OCI-LY1 (cell line): ENCODE data around the gene STK32B.

Source experiments
- H2AFZ ChIP-seq: fragments of 200-600 bp; sonication (generic), shearing (Covaris generic); 2 replicates; pipeline ENCODE4 v1.6.0; 2014; ENCODE audit warnings: antibody characterized with exemption, mild to moderate bottlenecking, low read length
- H3F3A ChIP-seq: fragments of 200-600 bp; sonication (generic), shearing (Covaris generic); 2 replicates; pipeline ENCODE4 v1.6.0; 2014; ENCODE audit warnings: mild to moderate bottlenecking, antibody characterized with exemption, low read length, moderate library complexity; ENCODE audit not compliant: insufficient read depth
- H3K27ac ChIP-seq: fragments of 200-600 bp; sonication (generic); 2 replicates; pipeline ENCODE4 v1.5.1; 2014; ENCODE audit warnings: low read length, mixed run types, mild to moderate bottlenecking, low read depth; ENCODE audit not compliant: poor library complexity, severe bottlenecking
- H3K27me3 ChIP-seq: fragments of 200-600 bp; sonication (generic); 2 replicates; pipeline ENCODE4 v1.6.0; 2014; ENCODE audit warnings: antibody characterized with exemption, mild to moderate bottlenecking, low read length, moderate library complexity; ENCODE audit not compliant: insufficient read depth
- H3K36me3 ChIP-seq: fragments of 200-600 bp; sonication (generic); 2 replicates; pipeline ENCODE4 v1.6.1; 2014; ENCODE audit warnings: mild to moderate bottlenecking, antibody characterized with exemption, low read length, moderate library complexity, mixed read lengths; ENCODE audit not compliant: insufficient read depth
- H3K4me1 ChIP-seq: fragments of 200-600 bp; sonication (generic); 2 replicates; pipeline ENCODE4 v1.5.1; 2014; ENCODE audit warnings: mild to moderate bottlenecking, low read length, moderate library complexity; ENCODE audit not compliant: insufficient read depth, severe bottlenecking
- H3K4me2 ChIP-seq: fragments of 200-600 bp; sonication (generic), shearing (Covaris generic); 2 replicates; pipeline ENCODE4 v1.6.1; 2014; ENCODE audit warnings: low read length
- H3K4me3 ChIP-seq: fragments of 200-600 bp; sonication (generic); 2 replicates; pipeline ENCODE4 v1.5.1; 2014; ENCODE audit warnings: low read length, low read depth, mild to moderate bottlenecking, mixed read lengths; ENCODE audit not compliant: poor library complexity, severe bottlenecking
- H3K79me2 ChIP-seq: fragments of 200-600 bp; shearing (Covaris generic); 2 replicates; pipeline ENCODE4 v1.6.1; 2016; ENCODE audit warnings: mixed run types, low read length, mixed read lengths; ENCODE audit not compliant: insufficient read depth
- H3K9ac ChIP-seq: fragments of 200-600 bp; sonication (generic), shearing (Covaris generic); 2 replicates; pipeline ENCODE4 v1.6.1; 2014; ENCODE audit warnings: mild to moderate bottlenecking, low read length, mixed read lengths
- H3K9me2 ChIP-seq: fragments of 200-600 bp; sonication (generic), shearing (Covaris generic); 2 replicates; pipeline ENCODE4 v1.6.1; 2014; ENCODE audit warnings: low read depth, mild to moderate bottlenecking, low read length, mixed read lengths
- H3K9me3 ChIP-seq: fragments of 200-600 bp; shearing (Covaris generic); 2 replicates; pipeline ENCODE4 v1.6.1; 2014; ENCODE audit warnings: low read length, mixed read lengths
- H4K20me1 ChIP-seq: fragments of 200-600 bp; sonication (generic), shearing (Covaris generic); 2 replicates; pipeline ENCODE4 v1.6.0; 2016; ENCODE audit warnings: mild to moderate bottlenecking, low read length; ENCODE audit not compliant: insufficient read depth
- EZH2 ChIP-seq: fragments of 200-600 bp; sonication (generic), shearing (Covaris generic); IDR thresholded peaks from 2 replicates; pipeline ENCODE4 v1.8.0; 2017; ENCODE audit warnings: borderline replicate concordance, mixed run types, mild to moderate bottlenecking, antibody characterized with exemption, low read length, moderate library complexity, mixed read lengths
- TF ChIP-seq, protein P1 (sequence below): fragments of 200-600 bp; sonication (generic), shearing (Covaris generic); IDR thresholded peaks from 2 replicates; pipeline ENCODE4 v1.5.1; 2017; ENCODE audit warnings: mild to moderate bottlenecking, antibody characterized with exemption, low read length, moderate library complexity, mixed read lengths

The STK32B gene

GRCh38 chr4:5455003-5455585 lies 403.8 kb downstream of the STK32B start:
- Histone ChIP-seq H3K9me2 (no peaks in the 10 kb centered on the region), H3K27me3 (no peaks in the 10 kb centered on the region), H3K4me1 (no peaks in the 10 kb centered on the region), H3K27ac (no peak overlapping the region), H3K9ac (no peak overlapping the region), H2AFZ (no peak overlapping the region), H3K79me2 (no peaks in the 10 kb centered on the region), H3K9me3 (no peaks in the 10 kb centered on the region), H4K20me1 (no peaks in the 10 kb centered on the region), H3K4me3 (no peak overlapping the region), H3F3A (no peaks in the 10 kb centered on the region), H3K36me3 (no peaks in the 10 kb centered on the region), H3K4me2 (no peak overlapping the region)
- TF ChIP-seq, protein P1, sequence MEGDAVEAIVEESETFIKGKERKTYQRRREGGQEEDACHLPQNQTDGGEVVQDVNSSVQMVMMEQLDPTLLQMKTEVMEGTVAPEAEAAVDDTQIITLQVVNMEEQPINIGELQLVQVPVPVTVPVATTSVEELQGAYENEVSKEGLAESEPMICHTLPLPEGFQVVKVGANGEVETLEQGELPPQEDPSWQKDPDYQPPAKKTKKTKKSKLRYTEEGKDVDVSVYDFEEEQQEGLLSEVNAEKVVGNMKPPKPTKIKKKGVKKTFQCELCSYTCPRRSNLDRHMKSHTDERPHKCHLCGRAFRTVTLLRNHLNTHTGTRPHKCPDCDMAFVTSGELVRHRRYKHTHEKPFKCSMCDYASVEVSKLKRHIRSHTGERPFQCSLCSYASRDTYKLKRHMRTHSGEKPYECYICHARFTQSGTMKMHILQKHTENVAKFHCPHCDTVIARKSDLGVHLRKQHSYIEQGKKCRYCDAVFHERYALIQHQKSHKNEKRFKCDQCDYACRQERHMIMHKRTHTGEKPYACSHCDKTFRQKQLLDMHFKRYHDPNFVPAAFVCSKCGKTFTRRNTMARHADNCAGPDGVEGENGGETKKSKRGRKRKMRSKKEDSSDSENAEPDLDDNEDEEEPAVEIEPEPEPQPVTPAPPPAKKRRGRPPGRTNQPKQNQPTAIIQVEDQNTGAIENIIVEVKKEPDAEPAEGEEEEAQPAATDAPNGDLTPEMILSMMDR = no peak
- no peak for TF ChIP-seq EZH2

GRCh38 chr4:5456296-5456845 lies 405.1 kb downstream of the STK32B start:
- no peaks in the 10 kb centered on the region for H3K4me1 ChIP-seq
- no peaks in the 10 kb centered on the region for H3K9me3 ChIP-seq
- H3K27me3 ChIP-seq = no peaks in the 10 kb centered on the region
- H3K27ac ChIP-seq = no peak overlapping the region
- TF ChIP-seq, protein P1 = no peak
- TF ChIP-seq EZH2 = no peak
- H3K4me3 ChIP-seq = no peak overlapping the region
- H3K9ac ChIP-seq = no peak overlapping the region
- H4K20me1 ChIP-seq = no peaks in the 10 kb centered on the region
- H3K36me3 ChIP-seq = no peaks in the 10 kb centered on the region
- no peak overlapping the region for H3K4me2 ChIP-seq
- H3K9me2 ChIP-seq = no peaks in the 10 kb centered on the region
- H3K79me2 ChIP-seq = no peaks in the 10 kb centered on the region
- H2AFZ ChIP-seq = no peak overlapping the region
- H3F3A ChIP-seq = no peaks in the 10 kb centered on the region

GRCh38 chr4:5458676-5459075 lies 407.4 kb downstream of the STK32B start:
- Histone ChIP-seq H3K27ac (no peak overlapping the region), H3K4me1 (no peaks in the 10 kb centered on the region), H3F3A (no peaks in the 10 kb centered on the region), H3K4me2 (no peak overlapping the region), H3K4me3 (no peak overlapping the region), H3K27me3 (no peaks in the 10 kb centered on the region), H3K9me3 (no peaks in the 10 kb centered on the region), H4K20me1 (no peaks in the 10 kb centered on the region), H3K36me3 (no peaks in the 10 kb centered on the region), H3K9ac (no peak overlapping the region), H2AFZ (no peak overlapping the region), H3K79me2 (no peaks in the 10 kb centered on the region), H3K9me2 (no peaks in the 10 kb centered on the region)
- TF ChIP-seq EZH2 = no peak
- TF ChIP-seq, protein P1 = no peak
